B cell (primary cell): Measurements from ENCODE around the gene PTH2. TPM values are rescaled to one million over a fixed set of nuclear protein-coding genes. Genes with fewer than 3 reads are reported as not detected.

Experiments used
- ATAC-seq: fragments of 200-7000 bp; cut with Tn5 transposase; one replicate; pipeline ENCODE4 v1.10.0; 2021; ENCODE audit warnings: low read depth, mild to moderate bottlenecking, moderate number of reproducible peaks, moderate library complexity
- CTCF ChIA-PET: fragments of 350-600 bp; sonication (Branson Sonifier 250); formaldehyde crosslinking; loops from one replicate; lab custom pipeline; 2021; ENCODE audit warnings: antibody characterized with exemption, inconsistent platforms; lab: Charles Lee
- POLR2A ChIA-PET: fragments of 350-600 bp; sonication (Branson Sonifier 250); formaldehyde crosslinking; loops from one replicate; lab custom pipeline; 2021; ENCODE audit warnings: antibody characterized with exemption; lab: Charles Lee
- DNase-seq: peaks from one replicate; pipeline ENCODE4 v3.0.0; 2013
- H2AFZ ChIP-seq: 2 replicates; pipeline ENCODE4 v1.6.1; 2012; ENCODE audit warnings: mild to moderate bottlenecking, low read depth, low read length; ENCODE audit not compliant: insufficient read depth, poor library complexity, severe bottlenecking
- H3K27ac ChIP-seq, 2 donors: 1 replicate in 1 of 2; 2 replicates in 1 of 2; pipeline ENCODE4 v1.5.1; 2012 to 2013; ENCODE audit warnings: low read length in 2 of 2, mild to moderate bottlenecking in 2 of 2, moderate library complexity in 1 of 2
- H3K27me3 ChIP-seq, 4 experiments: fragments of 200-600 bp in 1 of 4; sonication (generic) in 1 of 4; replicated peaks in 1 of 4; 1 replicate in 2 of 4; 2 replicates in 2 of 4; pipeline versions ENCODE4 v1.6.1 to v1.7.0; 2013 to 2016; ENCODE audit warnings: low read length in 3 of 4, mild to moderate bottlenecking in 2 of 4, mixed read lengths in 1 of 4, moderate library complexity in 1 of 4; ENCODE audit not compliant: insufficient read depth in 4 of 4, control insufficient read depth in 3 of 4; ENCODE audit errors: control extremely low read depth in 1 of 4
- H3K36me3 ChIP-seq, 2 experiments: replicated peaks in 1 of 2; 1 replicate in 1 of 2; 2 replicates in 1 of 2; pipeline versions ENCODE4 v1.6.1 to v1.7.1; 2013; ENCODE audit warnings: low read length in 1 of 2; ENCODE audit not compliant: insufficient read depth in 2 of 2, control insufficient read depth in 1 of 2; ENCODE audit errors: control extremely low read depth in 1 of 2, extremely low read depth in 1 of 2
- H3K4me1 ChIP-seq, 2 donors: fragments of 200-600 bp in 1 of 2; sonication (generic) in 1 of 2; 1 replicate in 1 of 2; 2 replicates in 1 of 2; pipeline versions ENCODE4 v1.5.1 to v1.6.1; 2013 to 2017; ENCODE audit warnings: low read length in 2 of 2; ENCODE audit not compliant: control insufficient read depth in 2 of 2, insufficient read depth in 2 of 2
- H3K4me2 ChIP-seq: replicated peaks from 2 replicates; pipeline ENCODE3; 2012; ENCODE audit warnings: mild to moderate bottlenecking, low read depth, low read length; ENCODE audit not compliant: poor library complexity, severe bottlenecking
- H3K4me3 ChIP-seq, 5 experiments: fragments of 200-600 bp in 1 of 5; sonication (generic) in 1 of 5; 1 replicate in 3 of 5; 2 replicates in 2 of 5; pipeline versions ENCODE4 v1.5.1 to v1.7.0; 2011 to 2016; ENCODE audit warnings: low read length in 4 of 5, mild to moderate bottlenecking in 4 of 5, low read depth in 2 of 5, control low read depth in 1 of 5, moderate library complexity in 1 of 5; ENCODE audit not compliant: insufficient read depth in 1 of 5; ENCODE audit errors: control extremely low read depth in 1 of 5, extremely low read depth in 1 of 5
- H3K79me2 ChIP-seq: fragments of 200-600 bp; sonication (generic); one replicate; pipeline ENCODE4 v1.6.0; 2016; ENCODE audit warnings: low read length; ENCODE audit not compliant: control insufficient read depth, insufficient read depth
- H3K9ac ChIP-seq: fragments of 200-600 bp; sonication (generic); 2 replicates; pipeline ENCODE4 v1.6.1; 2017; ENCODE audit warnings: mild to moderate bottlenecking, low read length, moderate library complexity
- H3K9me3 ChIP-seq, 3 donors: one replicate each; pipeline versions ENCODE4 v1.6.1 to v1.7.1; 2013; ENCODE audit warnings: low read length in 2 of 3; ENCODE audit not compliant: control insufficient read depth in 2 of 3, insufficient read depth in 1 of 3; ENCODE audit errors: control extremely low read depth in 1 of 3
- H4K20me1 ChIP-seq: 2 replicates; pipeline ENCODE4 v1.6.0; 2012; ENCODE audit warnings: mild to moderate bottlenecking, low read length; ENCODE audit not compliant: insufficient read depth, control insufficient read depth, poor library complexity, severe bottlenecking
- H3K27ac Mint-ChIP-seq: one replicate; pipeline ENCODE4 v1.8.0; 2021; ENCODE audit warnings: mixed read lengths
- H3K27me3 Mint-ChIP-seq: one replicate; pipeline ENCODE4 v1.8.0; 2021; ENCODE audit warnings: mixed read lengths
- H3K4me1 Mint-ChIP-seq: one replicate; pipeline ENCODE4 v1.8.0; 2021; ENCODE audit warnings: mixed read lengths
- H3K4me3 Mint-ChIP-seq: one replicate; pipeline ENCODE4 v1.8.0; 2021; ENCODE audit warnings: mixed read lengths
- H3K9me3 Mint-ChIP-seq: one replicate; pipeline ENCODE4 v1.8.0; 2022; ENCODE audit warnings: mixed read lengths; ENCODE audit not compliant: insufficient read depth
- CTCF ChIP-seq: fragments of 200-600 bp; IDR thresholded peaks from one replicate; pipeline ENCODE4 v1.8.0; 2022; ENCODE audit warnings: antibody characterized with exemption, mild to moderate bottlenecking
- EZH2 ChIP-seq: IDR thresholded peaks from 2 replicates; pipeline ENCODE4 v1.6.1; 2012; ENCODE audit warnings: borderline replicate concordance, low read depth, mild to moderate bottlenecking, moderate library complexity, low read length; ENCODE audit not compliant: insufficient read depth, poor library complexity, severe bottlenecking
- WGBS: methylation state at CpG from one replicate; pipeline ENCODE4 v1.1.5; 2013; ENCODE audit warnings: missing lambda C conversion rate; ENCODE audit not compliant: insufficient coverage; 5-methylcytosine and 5-hydroxymethylcytosine counted together
- intact Hi-C: fragments of 100-400 bp; cut with micrococcal nuclease; formaldehyde crosslinking; loops from one replicate; pipeline ENCODE4 v1.10.0; 2022
- polyA plus RNA-seq: library from polyadenylated mRNA; depleted of rRNA; stranded (reverse); fragments of >200 nt; gene quantifications from 2 replicates; pipeline ENCODE4 v1.2.3, GENCODE V29; 2012
- total RNA-seq, 2 donors: library from RNA; stranded (reverse); fragments of 120-200 nt in 1 of 2; gene quantifications; 1 replicate in 1 of 2; 2 replicates in 1 of 2; pipeline versions ENCODE4 v1.2.3 to v1.2.4, GENCODE V29; 2013 to 2022

Gene PTH2
- total and polyA plus RNA-seq, 2 donors (not counting 1 experiment from before 2014, with no cell fraction given): not detected

DNA sequence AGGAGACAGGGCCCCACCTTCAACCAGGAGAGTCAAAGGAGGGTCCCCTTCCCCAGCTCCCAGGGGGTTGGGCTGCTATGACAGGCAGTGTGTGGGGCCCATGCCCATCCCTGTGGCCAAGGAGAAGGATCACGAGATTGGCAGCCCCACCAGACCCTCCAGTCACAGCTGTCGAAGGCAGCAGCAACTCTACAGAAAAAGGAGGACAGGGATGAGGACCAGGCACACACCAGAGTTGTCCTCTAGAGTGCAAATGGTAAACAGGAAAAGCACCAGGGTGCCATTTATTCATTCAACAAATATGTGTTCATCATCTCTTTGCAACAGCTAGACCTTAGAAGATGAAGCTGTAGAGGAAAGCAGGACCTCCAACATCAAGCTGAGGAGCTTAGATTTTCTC, 4.1 kb downstream of the PTH2 start:
- peaks cover 0 to 26% (median 0%) of the 10 kb centered on the region in 3 donors for H3K9me3 ChIP-seq
- H3K4me3 Mint-ChIP-seq: no peak overlapping the region
- peaks cover 58% of the 10 kb centered on the region for H3K27me3 Mint-ChIP-seq
- H3K4me1 Mint-ChIP-seq: peaks cover 45% of the 10 kb centered on the region
- peaks cover 0 to 78% (median 51%) of the 10 kb centered on the region in 4 experiments for H3K27me3 ChIP-seq
- no peak overlapping the region for H3K4me3 ChIP-seq
- no peaks in the 10 kb centered on the region for H3K9me3 Mint-ChIP-seq
- no peak for ATAC-seq
- no peak overlapping the region for H2AFZ ChIP-seq
- H3K4me1 ChIP-seq: peaks cover 40 to 51% of the 10 kb centered on the region in 2 donors
- no peak for DNase-seq
- H3K4me2 ChIP-seq: no peak overlapping the region
- POLR2A ChIA-PET: interaction anchor here (0.6 kb wide), 1 partner anchor 27 kb away, joined by 3 read pairs; no protein-coding TSS in a partner anchor
- no peak overlapping the region for H3K9ac ChIP-seq
- no peaks in the 10 kb centered on the region for H3K79me2 ChIP-seq
- no peak overlapping the region for H3K27ac ChIP-seq
- no peak for TF ChIP-seq EZH2
- TF ChIP-seq CTCF: no peak
- no peaks in the 10 kb centered on the region for H3K36me3 ChIP-seq
- 81% methylated on average over 2 of the region's 2 CpGs for WGBS
- H4K20me1 ChIP-seq: no peaks in the 10 kb centered on the region
- intact Hi-C loops: no loop called here
- CTCF ChIA-PET: interaction anchor here (0.6 to 2.1 kb wide), 4 partner anchors 10 to 28 kb away, joined by 3 to 8 read pairs (median 6); no protein-coding TSS in a partner anchor
- no peak overlapping the region for H3K27ac Mint-ChIP-seq

DNA sequence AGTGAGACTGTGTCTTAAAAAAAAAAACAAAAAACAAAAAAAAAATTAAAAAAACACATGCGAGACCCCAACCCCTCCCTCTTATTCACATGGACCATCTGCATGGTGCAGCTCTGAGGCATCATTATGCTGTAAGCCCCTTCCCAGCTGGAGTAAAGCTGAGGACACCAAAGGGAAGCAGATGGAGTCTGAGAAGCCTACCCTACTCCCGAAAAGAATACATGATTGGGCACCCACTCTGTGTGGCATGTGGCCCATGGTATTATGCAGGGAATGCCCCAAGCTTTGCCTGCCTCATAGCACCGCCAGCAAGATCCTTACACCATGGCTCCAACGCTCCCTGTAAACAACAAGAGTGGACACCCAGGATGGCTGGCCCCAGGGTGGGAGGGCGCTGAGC, 4.7 kb downstream of the PTH2 start:
- POLR2A ChIA-PET: no interaction called here

More for the DNA sequence above, 4.7 kb downstream of the PTH2 start:
- H3K36me3 ChIP-seq: no peaks in the 10 kb centered on the region
- no peak for ATAC-seq
- H3K4me2 ChIP-seq: no peak overlapping the region
- Mint-ChIP-seq H3K4me1 (peaks cover 43% of the 10 kb centered on the region), H3K9me3 (no peaks in the 10 kb centered on the region), H3K4me3 (no peak overlapping the region), H3K27ac (no peak overlapping the region), H3K27me3 (peaks cover 52% of the 10 kb centered on the region)
- no peak overlapping the region for H3K27ac ChIP-seq
- no peak overlapping the region for H3K4me3 ChIP-seq
- no peak overlapping the region for H3K9ac ChIP-seq
- peaks cover 0 to 26% (median 0%) of the 10 kb centered on the region in 3 donors for H3K9me3 ChIP-seq
- no peaks in the 10 kb centered on the region for H4K20me1 ChIP-seq
- TF ChIP-seq EZH2: no peak
- no peak for TF ChIP-seq CTCF
- no peak for DNase-seq
- peaks cover 35 to 49% of the 10 kb centered on the region in 2 donors for H3K4me1 ChIP-seq
- peaks cover 0 to 72% (median 46%) of the 10 kb centered on the region in 4 experiments for H3K27me3 ChIP-seq
- intact Hi-C loops: no loop called here
- no peaks in the 10 kb centered on the region for H3K79me2 ChIP-seq
- no peak overlapping the region for H2AFZ ChIP-seq
- CTCF ChIA-PET: interaction anchor here (1.2 to 2.1 kb wide), 3 partner anchors 11 to 27 kb away, joined by 5 to 8 read pairs (median 6); no protein-coding TSS in a partner anchor
- 100% methylated on average over 1 of the region's 5 CpGs for WGBS
